BLaER1 treated with 17β-estradiol and CSF1 and Interleukin-3, amounts not matched to agents 10 nM and 100 nM (cell line): ENCODE data around the gene NHS.

Experiments
- H3K27ac ChIP-seq, 11 experiments: shearing (Covaris generic); formaldehyde crosslinking; 2 replicates each; pipeline ENCODE4 v1.8.1; 2022
- H3K27me3 ChIP-seq, 11 experiments: shearing (Covaris generic); formaldehyde crosslinking; 2 replicates each; pipeline ENCODE4 v1.8.1; 2022
- H3K36me3 ChIP-seq, 11 experiments: shearing (Covaris generic); formaldehyde crosslinking; 2 replicates each; pipeline ENCODE4 v1.8.1; 2022
- H3K4me1 ChIP-seq, 10 experiments: shearing (Covaris generic); formaldehyde crosslinking; 2 replicates each; pipeline ENCODE4 v1.8.1; 2022
- H3K4me2 ChIP-seq, 11 experiments: shearing (Covaris generic); formaldehyde crosslinking; 2 replicates each; pipeline ENCODE4 v1.8.1; 2022
- H3K4me3 ChIP-seq, 10 experiments: shearing (Covaris generic); formaldehyde crosslinking; 2 replicates each; pipeline ENCODE4 v1.8.1; 2022
- H3K9ac ChIP-seq, 11 experiments: shearing (Covaris generic); formaldehyde crosslinking; 2 replicates each; pipeline ENCODE4 v1.8.1; 2022
- H3K9me3 ChIP-seq, 11 experiments: shearing (Covaris generic); formaldehyde crosslinking; replicated peaks in 1 of 11; 2 replicates each; pipeline ENCODE4 v1.8.1; 2022
- H4K20me1 ChIP-seq, 11 experiments: shearing (Covaris generic); formaldehyde crosslinking; 2 replicates each; pipeline ENCODE4 v1.8.1; 2022
- Cebpa-rat ChIP-seq, 11 experiments: shearing (Covaris generic); IDR thresholded peaks; 2 replicates each; pipeline ENCODE4 v1.8.1; 2022

NHS gene

DNA sequence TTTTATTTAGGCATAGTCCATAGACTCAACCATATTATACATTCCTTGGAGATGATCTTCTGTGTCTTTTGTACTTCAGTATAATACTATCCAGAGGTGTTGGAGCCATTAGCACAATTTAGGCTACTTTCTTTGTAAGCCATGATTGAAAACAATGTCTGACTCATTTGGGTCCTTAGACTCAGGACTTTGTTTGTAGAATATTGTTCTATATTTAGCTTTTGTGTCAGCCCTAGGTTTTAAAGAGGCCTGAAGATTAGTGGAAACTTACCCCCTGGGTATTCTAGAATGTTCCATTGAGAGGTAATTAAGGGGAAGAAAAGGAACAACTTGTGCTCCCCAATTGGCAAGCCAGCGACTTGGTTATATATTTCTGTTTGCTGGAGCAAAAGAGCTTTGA lies 217.1 kb downstream of the NHS start:
- no peak for TF ChIP-seq Cebpa-rat (IDR thresholded peaks at IDR 0.05)
- no peak overlapping the region for H3K27ac ChIP-seq

GRCh38 chrX:17594693-17595092 lies 219.7 kb downstream of the NHS start:
- H3K27ac ChIP-seq = no peak overlapping the region
- H3K36me3 ChIP-seq = no peaks in the 10 kb centered on the region
- H3K4me3 ChIP-seq = no peak overlapping the region
- no peak for TF ChIP-seq Cebpa-rat (IDR thresholded peaks at IDR 0.05)
- no peak overlapping the region for H3K9ac ChIP-seq
- peaks cover 0 to 4% (median 0%) of the 10 kb centered on the region in 11 experiments; a peak in 3 of 22 replicates for H4K20me1 ChIP-seq
- H3K9me3 ChIP-seq = no peaks in the 10 kb centered on the region
- H3K4me1 ChIP-seq = peaks cover 0 to 14% (median 0%) of the 10 kb centered on the region in 10 experiments; a peak in 2 of 20 replicates
- peaks cover 74 to 100% (median 96%) of the 10 kb centered on the region in 11 experiments for H3K27me3 ChIP-seq
- H3K4me2 ChIP-seq = peak overlapping the region in 3 of 11 experiments; percentile 10 to 26 (median 26); a peak in 5 of 22 replicates

More for the DNA sequence above, 217.1 kb downstream of the NHS start:
- no peak overlapping the region for H3K4me3 ChIP-seq
- H3K27me3 ChIP-seq = peaks cover 76 to 100% (median 98%) of the 10 kb centered on the region in 11 experiments
- no peak overlapping the region for H3K4me2 ChIP-seq
- H3K9ac ChIP-seq = no peak overlapping the region
- no peaks in the 10 kb centered on the region for H3K36me3 ChIP-seq
- H3K4me1 ChIP-seq = peaks cover 0 to 14% (median 0%) of the 10 kb centered on the region in 10 experiments; a peak in 2 of 20 replicates
- H3K9me3 ChIP-seq = no peaks in the 10 kb centered on the region
- H4K20me1 ChIP-seq = peaks cover 0 to 4% (median 0%) of the 10 kb centered on the region in 11 experiments; a peak in 4 of 22 replicates

GRCh38 chrX:17595456-17596035 lies 220.5 kb downstream of the NHS start:
- TF ChIP-seq Cebpa-rat (IDR thresholded peaks at IDR 0.05) = no peak
- Histone ChIP-seq H3K27ac (no peak overlapping the region), H3K27me3 (peaks cover 83 to 100% (median 98%) of the 10 kb centered on the region in 11 experiments), H3K36me3 (no peaks in the 10 kb centered on the region), H4K20me1 (peaks cover 0 to 4% (median 0%) of the 10 kb centered on the region in 11 experiments; a peak in 3 of 22 replicates), H3K9ac (no peak overlapping the region), H3K4me3 (no peak overlapping the region), H3K9me3 (no peaks in the 10 kb centered on the region), H3K4me1 (peaks cover 0 to 14% (median 0%) of the 10 kb centered on the region in 10 experiments; a peak in 2 of 20 replicates), H3K4me2 (peak overlapping the region in 3 of 11 experiments; percentile 10 to 26 (median 26); a peak in 5 of 22 replicates)

- Histone ChIP-seq H3K27me3 (peaks cover 84 to 100% (median 98%) of the 10 kb centered on the region in 11 experiments), H3K9me3 (no peaks in the 10 kb centered on the region)
Measured at GRCh38 chrX:17596061-17596460, 221.1 kb downstream of the NHS start.

GRCh38 chrX:17596546-17597205 lies 221.7 kb downstream of the NHS start:
- Histone ChIP-seq H4K20me1 (peaks cover 0 to 4% (median 0%) of the 10 kb centered on the region in 11 experiments; a peak in 3 of 22 replicates), H3K4me1 (peaks cover 0 to 14% (median 0%) of the 10 kb centered on the region in 10 experiments; a peak in 2 of 20 replicates), H3K36me3 (no peaks in the 10 kb centered on the region), H3K27me3 (peaks cover 85 to 100% (median 98%) of the 10 kb centered on the region in 11 experiments), H3K9me3 (no peaks in the 10 kb centered on the region), H3K4me3 (no peak overlapping the region), H3K4me2 (no peak overlapping the region), H3K9ac (no peak overlapping the region), H3K27ac (no peak overlapping the region)
- TF ChIP-seq Cebpa-rat (IDR thresholded peaks at IDR 0.05) = no peak

More at GRCh38 chrX:17596061-17596460, 221.1 kb downstream of the NHS start:
- H3K4me3 ChIP-seq = no peak overlapping the region
- H3K9ac ChIP-seq = no peak overlapping the region
- peaks cover 0 to 14% (median 0%) of the 10 kb centered on the region in 10 experiments; a peak in 2 of 20 replicates for H3K4me1 ChIP-seq
- peaks cover 0 to 4% (median 0%) of the 10 kb centered on the region in 11 experiments; a peak in 3 of 22 replicates for H4K20me1 ChIP-seq
- TF ChIP-seq Cebpa-rat (IDR thresholded peaks at IDR 0.05) = no peak
- H3K36me3 ChIP-seq = no peaks in the 10 kb centered on the region
- peak overlapping the region in 2 of 11 experiments; percentile 26; a peak in 1 of 22 replicates for H3K4me2 ChIP-seq
- no peak overlapping the region for H3K27ac ChIP-seq

DNA sequence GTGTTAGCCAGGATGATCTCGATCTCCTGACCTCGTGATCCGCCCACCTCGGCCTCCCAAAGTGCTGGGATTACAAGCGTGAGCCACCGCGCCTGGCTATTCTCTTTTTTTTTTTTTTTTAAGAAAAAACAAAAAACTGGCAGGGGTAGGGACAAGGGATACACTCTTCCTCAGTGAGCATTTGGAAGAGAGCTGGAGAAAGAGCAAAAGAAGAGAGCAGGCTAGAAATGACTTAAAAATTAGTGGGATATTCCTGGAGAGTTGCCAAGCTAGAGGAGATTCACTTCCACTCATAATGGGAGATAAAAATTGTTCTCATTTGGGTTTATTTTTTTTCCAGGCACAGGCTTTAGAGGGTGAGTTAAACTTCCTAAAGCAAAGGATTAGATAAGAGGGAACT lies 222.3 kb downstream of the NHS start:
- no peak overlapping the region for H3K9ac ChIP-seq
- peaks cover 0 to 4% (median 0%) of the 10 kb centered on the region in 11 experiments; a peak in 2 of 22 replicates for H4K20me1 ChIP-seq
- TF ChIP-seq Cebpa-rat (IDR thresholded peaks at IDR 0.05) = no peak
- H3K4me3 ChIP-seq = no peak overlapping the region
- no peaks in the 10 kb centered on the region for H3K36me3 ChIP-seq
- no peaks in the 10 kb centered on the region for H3K9me3 ChIP-seq
- no peak overlapping the region for H3K4me2 ChIP-seq
- peaks cover 0 to 14% (median 0%) of the 10 kb centered on the region in 10 experiments; a peak in 2 of 20 replicates for H3K4me1 ChIP-seq
- peaks cover 91 to 100% (median 98%) of the 10 kb centered on the region in 11 experiments for H3K27me3 ChIP-seq
- no peak overlapping the region for H3K27ac ChIP-seq

GRCh38 chrX:17597836-17598439 lies 222.9 kb downstream of the NHS start:
- 0 out of 22 replicates have a peak, but pooled peaks cover 0 to under 1% (median 0%) of the 10 kb centered on the region in 11 experiments for H3K9me3 ChIP-seq
- H3K4me2 ChIP-seq = no peak overlapping the region
- peaks cover 0 to 4% (median 0%) of the 10 kb centered on the region in 11 experiments; a peak in 2 of 22 replicates for H4K20me1 ChIP-seq
- no peaks in the 10 kb centered on the region for H3K36me3 ChIP-seq
- no peak for TF ChIP-seq Cebpa-rat (IDR thresholded peaks at IDR 0.05)
- peaks cover 92 to 100% (median 98%) of the 10 kb centered on the region in 11 experiments for H3K27me3 ChIP-seq
- H3K4me3 ChIP-seq = no peak overlapping the region
- H3K4me1 ChIP-seq = peaks cover 0 to 14% (median 0%) of the 10 kb centered on the region in 10 experiments; a peak in 2 of 20 replicates
- no peak overlapping the region for H3K9ac ChIP-seq
- H3K27ac ChIP-seq = no peak overlapping the region

DNA sequence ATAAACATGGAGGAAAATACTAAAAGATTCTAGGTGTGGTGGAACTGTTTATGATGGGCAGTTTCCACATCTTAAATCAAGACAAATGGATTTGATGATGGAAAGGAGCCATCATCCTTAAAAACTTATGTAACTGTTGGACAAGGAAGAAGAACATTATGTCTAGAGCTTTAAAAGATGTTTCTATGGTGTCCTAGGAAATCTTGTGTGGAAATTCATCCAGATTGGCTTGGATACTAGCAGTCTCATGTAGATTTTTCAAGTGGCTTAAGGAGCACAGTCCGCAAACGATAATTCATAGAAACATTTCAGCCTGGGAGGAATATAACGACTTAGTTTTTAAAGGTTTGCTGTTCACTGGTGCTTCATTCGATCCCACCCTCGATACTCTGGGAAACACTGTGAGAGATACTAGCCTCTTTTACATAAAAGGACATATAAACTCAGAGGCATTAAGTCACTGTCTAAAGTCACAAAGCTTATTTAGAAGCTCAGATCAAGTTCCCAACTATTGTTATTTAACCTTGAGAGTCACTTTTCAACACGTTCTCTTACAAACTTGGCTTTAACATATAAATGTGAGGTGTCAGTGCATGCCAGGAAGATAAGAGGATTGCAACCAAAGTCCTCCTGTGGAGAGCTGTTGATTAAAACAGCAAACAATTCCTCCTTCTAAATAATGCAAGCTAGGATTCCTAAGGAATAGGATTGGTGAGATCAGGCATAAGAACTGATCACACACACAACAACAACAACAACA lies 226.6 kb downstream of the NHS start:
- H3K4me1 ChIP-seq = no peaks in the 10 kb centered on the region
- H3K4me2 ChIP-seq = no peak overlapping the region
- no peak overlapping the region for H3K4me3 ChIP-seq

More for the DNA sequence above, 226.6 kb downstream of the NHS start:
- no peaks in the 10 kb centered on the region; a peak in 1 of 22 replicates for H4K20me1 ChIP-seq
- peaks cover 92 to 100% (median 96%) of the 10 kb centered on the region in 11 experiments for H3K27me3 ChIP-seq
- H3K36me3 ChIP-seq = no peaks in the 10 kb centered on the region
- no peak for TF ChIP-seq Cebpa-rat (IDR thresholded peaks at IDR 0.05)
- H3K27ac ChIP-seq = no peak overlapping the region
- no peak overlapping the region for H3K9ac ChIP-seq
- H3K9me3 ChIP-seq = peaks cover 0 to 9% (median 0%) of the 10 kb centered on the region in 11 experiments; a peak in 4 of 22 replicates
